GM12873 (cell line): Measurements from ENCODE around the gene CRYZ.

Experiments used
- CTCF ChIP-seq: IDR thresholded peaks from 2 replicates; pipeline ENCODE4 v1.5.1; 2012; ENCODE audit warnings: low read depth, mild to moderate bottlenecking, moderate library complexity, low read length, control low read depth; ENCODE audit not compliant: insufficient read depth; ENCODE audit errors: missing control alignments

CRYZ gene

GRCh38 chr1:74683656-74684055 lies 49.2 kb downstream of the CRYZ start:
- no peak for TF ChIP-seq CTCF

- TF ChIP-seq CTCF = no peak
These were observed 51.0 kb downstream of the CRYZ start for GRCh38 chr1:74681851-74682250.

- TF ChIP-seq CTCF = no peak
These were observed 51.4 kb downstream of the CRYZ start for GRCh38 chr1:74681449-74681848.

- no peak for TF ChIP-seq CTCF
These were observed 51.8 kb downstream of the CRYZ start for GRCh38 chr1:74681001-74681400.

GRCh38 chr1:74679811-74680210 lies 53.0 kb downstream of the CRYZ start:
- TF ChIP-seq CTCF = no peak

- TF ChIP-seq CTCF = no peak
These were observed 54.9 kb downstream of the CRYZ start for GRCh38 chr1:74677926-74678325.

GRCh38 chr1:74674278-74675048 lies 58.4 kb downstream of the CRYZ start:
- TF ChIP-seq CTCF = peak; percentile 38
